HEK293 (cell line): ENCODE data around the gene SENP7.

Source experiments
- EGR2 ChIP-seq: fragments of 450-650 bp; formaldehyde crosslinking; IDR thresholded peaks from 2 replicates; pipeline ENCODE4 v1.5.1; 2016; ENCODE audit warnings: low read depth, missing biosample characterization, missing genetic modification characterization
- FEZF1 ChIP-seq: fragments of 450-650 bp; formaldehyde crosslinking; IDR thresholded peaks from 2 replicates; pipeline ENCODE4 v1.5.1; 2016; ENCODE audit warnings: missing biosample characterization, missing genetic modification characterization
- GLIS2 ChIP-seq: fragments of 450-650 bp; formaldehyde crosslinking; IDR thresholded peaks from 2 replicates; pipeline ENCODE4 v1.5.1; 2016; ENCODE audit warnings: missing biosample characterization, missing genetic modification characterization
- KLF8 ChIP-seq: fragments of 450-650 bp; formaldehyde crosslinking; IDR thresholded peaks from 2 replicates; pipeline ENCODE4 v1.5.1; 2016; ENCODE audit warnings: missing biosample characterization, missing genetic modification characterization
- OSR2 ChIP-seq: fragments of 450-650 bp; formaldehyde crosslinking; IDR thresholded peaks from 2 replicates; pipeline ENCODE4 v1.5.1; 2016; ENCODE audit warnings: missing biosample characterization, missing genetic modification characterization
- ZFHX2 ChIP-seq: fragments of 450-650 bp; formaldehyde crosslinking; conservative IDR thresholded peaks from 2 replicates; pipeline ENCODE4 v1.5.1; 2016; ENCODE audit warnings: missing biosample characterization, missing genetic modification characterization
- ZNF18 ChIP-seq: fragments of 450-650 bp; formaldehyde crosslinking; IDR thresholded peaks from 2 replicates; pipeline ENCODE4 v1.5.1; 2016; ENCODE audit warnings: missing biosample characterization, missing genetic modification characterization
- ZNF24 ChIP-seq: fragments of 450-650 bp; formaldehyde crosslinking; IDR thresholded peaks from 2 replicates; pipeline ENCODE4 v1.5.1; 2016; ENCODE audit warnings: missing biosample characterization, missing genetic modification characterization
- ZNF324 ChIP-seq: fragments of 450-650 bp; formaldehyde crosslinking; IDR thresholded peaks from 2 replicates; pipeline ENCODE4 v1.5.1; 2016; ENCODE audit warnings: missing biosample characterization, missing genetic modification characterization
- ZNF37A ChIP-seq: fragments of 450-650 bp; IDR thresholded peaks from 2 replicates; pipeline ENCODE4 v1.5.1; 2018; ENCODE audit warnings: missing biosample characterization, missing genetic modification characterization
- ZNF404 ChIP-seq: fragments of 450-650 bp; formaldehyde crosslinking; IDR thresholded peaks from 2 replicates; pipeline ENCODE4 v1.5.1; 2017; ENCODE audit warnings: missing biosample characterization, missing genetic modification characterization
- ZNF48 ChIP-seq: fragments of 450-650 bp; formaldehyde crosslinking; IDR thresholded peaks from 2 replicates; pipeline ENCODE4 v1.5.1; 2016; ENCODE audit warnings: missing biosample characterization, missing genetic modification characterization
- ZNF529 ChIP-seq: fragments of 450-650 bp; formaldehyde crosslinking; IDR thresholded peaks from 2 replicates; pipeline ENCODE4 v1.5.1; 2017; ENCODE audit warnings: missing genetic modification characterization, missing biosample characterization; ENCODE audit not compliant: insufficient replicate concordance
- ZNF560 ChIP-seq: fragments of 450-650 bp; formaldehyde crosslinking; IDR thresholded peaks from 2 replicates; pipeline ENCODE4 v1.5.1; 2017; ENCODE audit warnings: missing biosample characterization, missing genetic modification characterization, borderline replicate concordance
- ZNF629 ChIP-seq: fragments of 450-650 bp; formaldehyde crosslinking; IDR thresholded peaks from 2 replicates; pipeline ENCODE4 v1.5.1; 2017; ENCODE audit warnings: missing biosample characterization, missing genetic modification characterization
- ZNF654 ChIP-seq: fragments of 450-650 bp; formaldehyde crosslinking; IDR thresholded peaks from 2 replicates; pipeline ENCODE4 v1.5.1; 2016; ENCODE audit warnings: low read depth, missing biosample characterization, missing genetic modification characterization
- ZNF660 ChIP-seq: fragments of 450-650 bp; IDR thresholded peaks from 2 replicates; pipeline ENCODE4 v1.5.1; 2018; ENCODE audit warnings: missing biosample characterization, mild to moderate bottlenecking, missing genetic modification characterization
- ZSCAN5A ChIP-seq: fragments of 450-650 bp; formaldehyde crosslinking; IDR thresholded peaks from 2 replicates; pipeline ENCODE4 v1.5.1; 2016; ENCODE audit warnings: missing biosample characterization, missing genetic modification characterization
- TF ChIP-seq, protein P1 (sequence below): fragments of 450-650 bp; formaldehyde crosslinking; IDR thresholded peaks from 2 replicates; pipeline ENCODE4 v1.5.1; 2016; ENCODE audit warnings: missing biosample characterization, missing genetic modification characterization
- TF ChIP-seq, protein P2 (sequence below): fragments of 450-650 bp; formaldehyde crosslinking; IDR thresholded peaks from 2 replicates; pipeline ENCODE4 v1.5.1; 2016; ENCODE audit warnings: missing biosample characterization, missing genetic modification characterization
- TF ChIP-seq, protein P3 (sequence below): fragments of 450-650 bp; formaldehyde crosslinking; IDR thresholded peaks from 2 replicates; pipeline ENCODE4 v1.5.1; 2016; ENCODE audit warnings: missing biosample characterization, missing genetic modification characterization, low read depth
- TF ChIP-seq, protein P4 (sequence below): fragments of 450-650 bp; formaldehyde crosslinking; IDR thresholded peaks from 2 replicates; pipeline ENCODE4 v1.5.1; 2017; ENCODE audit warnings: missing biosample characterization, missing genetic modification characterization

The SENP7 gene

GRCh38 chr3:101512646-101513418 lies at the start of gene SENP7 (continued):
- TF ChIP-seq ZSCAN5A (tag by site-specific recombination) = no peak
- TF ChIP-seq ZNF654 (tag by site-specific recombination) = no peak
- TF ChIP-seq, protein P1, sequence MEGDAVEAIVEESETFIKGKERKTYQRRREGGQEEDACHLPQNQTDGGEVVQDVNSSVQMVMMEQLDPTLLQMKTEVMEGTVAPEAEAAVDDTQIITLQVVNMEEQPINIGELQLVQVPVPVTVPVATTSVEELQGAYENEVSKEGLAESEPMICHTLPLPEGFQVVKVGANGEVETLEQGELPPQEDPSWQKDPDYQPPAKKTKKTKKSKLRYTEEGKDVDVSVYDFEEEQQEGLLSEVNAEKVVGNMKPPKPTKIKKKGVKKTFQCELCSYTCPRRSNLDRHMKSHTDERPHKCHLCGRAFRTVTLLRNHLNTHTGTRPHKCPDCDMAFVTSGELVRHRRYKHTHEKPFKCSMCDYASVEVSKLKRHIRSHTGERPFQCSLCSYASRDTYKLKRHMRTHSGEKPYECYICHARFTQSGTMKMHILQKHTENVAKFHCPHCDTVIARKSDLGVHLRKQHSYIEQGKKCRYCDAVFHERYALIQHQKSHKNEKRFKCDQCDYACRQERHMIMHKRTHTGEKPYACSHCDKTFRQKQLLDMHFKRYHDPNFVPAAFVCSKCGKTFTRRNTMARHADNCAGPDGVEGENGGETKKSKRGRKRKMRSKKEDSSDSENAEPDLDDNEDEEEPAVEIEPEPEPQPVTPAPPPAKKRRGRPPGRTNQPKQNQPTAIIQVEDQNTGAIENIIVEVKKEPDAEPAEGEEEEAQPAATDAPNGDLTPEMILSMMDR (tag by site-specific recombination) = no peak
- 0 out of 2 replicates have a peak, but pooled peaks have one; percentile 9 for TF ChIP-seq ZNF629 (tag by site-specific recombination)
- TF ChIP-seq, protein P2, sequence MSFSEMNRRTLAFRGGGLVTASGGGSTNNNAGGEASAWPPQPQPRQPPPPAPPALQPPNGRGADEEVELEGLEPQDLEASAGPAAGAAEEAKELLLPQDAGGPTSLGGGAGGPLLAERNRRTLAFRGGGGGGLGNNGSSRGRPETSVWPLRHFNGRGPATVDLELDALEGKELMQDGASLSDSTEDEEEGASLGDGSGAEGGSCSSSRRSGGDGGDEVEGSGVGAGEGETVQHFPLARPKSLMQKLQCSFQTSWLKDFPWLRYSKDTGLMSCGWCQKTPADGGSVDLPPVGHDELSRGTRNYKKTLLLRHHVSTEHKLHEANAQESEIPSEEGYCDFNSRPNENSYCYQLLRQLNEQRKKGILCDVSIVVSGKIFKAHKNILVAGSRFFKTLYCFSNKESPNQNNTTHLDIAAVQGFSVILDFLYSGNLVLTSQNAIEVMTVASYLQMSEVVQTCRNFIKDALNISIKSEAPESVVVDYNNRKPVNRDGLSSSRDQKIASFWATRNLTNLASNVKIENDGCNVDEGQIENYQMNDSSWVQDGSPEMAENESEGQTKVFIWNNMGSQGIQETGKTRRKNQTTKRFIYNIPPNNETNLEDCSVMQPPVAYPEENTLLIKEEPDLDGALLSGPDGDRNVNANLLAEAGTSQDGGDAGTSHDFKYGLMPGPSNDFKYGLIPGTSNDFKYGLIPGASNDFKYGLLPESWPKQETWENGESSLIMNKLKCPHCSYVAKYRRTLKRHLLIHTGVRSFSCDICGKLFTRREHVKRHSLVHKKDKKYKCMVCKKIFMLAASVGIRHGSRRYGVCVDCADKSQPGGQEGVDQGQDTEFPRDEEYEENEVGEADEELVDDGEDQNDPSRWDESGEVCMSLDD (tag by site-specific recombination) = peak; percentile 53; the same call in 1 of the 2 replicates
- 0 out of 2 replicates have a peak, but pooled peaks have one; percentile 2 for TF ChIP-seq ZNF660 (tag by site-specific recombination)
- TF ChIP-seq EGR2 (tag by site-specific recombination) = peak; percentile 43
- TF ChIP-seq GLIS2 = peak; percentile 5; the same call in 1 of the 2 replicates
- no peak for TF ChIP-seq OSR2 (tag by site-specific recombination)
- TF ChIP-seq ZNF18 (tag by site-specific recombination) = no peak
- TF ChIP-seq ZNF24 (tag by site-specific recombination) = peak; percentile 26; the same call in 1 of the 2 replicates
- TF ChIP-seq ZNF560 (tag by site-specific recombination) = no peak
- no peak for TF ChIP-seq ZNF529 (tag by site-specific recombination)
- TF ChIP-seq, protein P3, sequence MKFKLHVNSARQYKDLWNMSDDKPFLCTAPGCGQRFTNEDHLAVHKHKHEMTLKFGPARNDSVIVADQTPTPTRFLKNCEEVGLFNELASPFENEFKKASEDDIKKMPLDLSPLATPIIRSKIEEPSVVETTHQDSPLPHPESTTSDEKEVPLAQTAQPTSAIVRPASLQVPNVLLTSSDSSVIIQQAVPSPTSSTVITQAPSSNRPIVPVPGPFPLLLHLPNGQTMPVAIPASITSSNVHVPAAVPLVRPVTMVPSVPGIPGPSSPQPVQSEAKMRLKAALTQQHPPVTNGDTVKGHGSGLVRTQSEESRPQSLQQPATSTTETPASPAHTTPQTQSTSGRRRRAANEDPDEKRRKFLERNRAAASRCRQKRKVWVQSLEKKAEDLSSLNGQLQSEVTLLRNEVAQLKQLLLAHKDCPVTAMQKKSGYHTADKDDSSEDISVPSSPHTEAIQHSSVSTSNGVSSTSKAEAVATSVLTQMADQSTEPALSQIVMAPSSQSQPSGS (tag by site-specific recombination) = no peak
- TF ChIP-seq KLF8 = no peak; the same call in 1 of the 2 replicates
- no peak for TF ChIP-seq ZNF404
- no peak for TF ChIP-seq ZNF324
- TF ChIP-seq ZNF48 (tag by site-specific recombination) = no peak
- TF ChIP-seq ZNF37A (tag by site-specific recombination) = no peak
- peak; percentile 75 for TF ChIP-seq ZFHX2 (tag by site-specific recombination)
- no peak for TF ChIP-seq FEZF1 (tag by site-specific recombination)
- TF ChIP-seq, protein P4, sequence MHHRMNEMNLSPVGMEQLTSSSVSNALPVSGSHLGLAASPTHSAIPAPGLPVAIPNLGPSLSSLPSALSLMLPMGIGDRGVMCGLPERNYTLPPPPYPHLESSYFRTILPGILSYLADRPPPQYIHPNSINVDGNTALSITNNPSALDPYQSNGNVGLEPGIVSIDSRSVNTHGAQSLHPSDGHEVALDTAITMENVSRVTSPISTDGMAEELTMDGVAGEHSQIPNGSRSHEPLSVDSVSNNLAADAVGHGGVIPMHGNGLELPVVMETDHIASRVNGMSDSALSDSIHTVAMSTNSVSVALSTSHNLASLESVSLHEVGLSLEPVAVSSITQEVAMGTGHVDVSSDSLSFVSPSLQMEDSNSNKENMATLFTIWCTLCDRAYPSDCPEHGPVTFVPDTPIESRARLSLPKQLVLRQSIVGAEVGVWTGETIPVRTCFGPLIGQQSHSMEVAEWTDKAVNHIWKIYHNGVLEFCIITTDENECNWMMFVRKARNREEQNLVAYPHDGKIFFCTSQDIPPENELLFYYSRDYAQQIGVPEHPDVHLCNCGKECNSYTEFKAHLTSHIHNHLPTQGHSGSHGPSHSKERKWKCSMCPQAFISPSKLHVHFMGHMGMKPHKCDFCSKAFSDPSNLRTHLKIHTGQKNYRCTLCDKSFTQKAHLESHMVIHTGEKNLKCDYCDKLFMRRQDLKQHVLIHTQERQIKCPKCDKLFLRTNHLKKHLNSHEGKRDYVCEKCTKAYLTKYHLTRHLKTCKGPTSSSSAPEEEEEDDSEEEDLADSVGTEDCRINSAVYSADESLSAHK (tag by site-specific recombination) = no peak
